Activated CD8-positive, alpha-beta memory T cell treated with anti-CD3 and anti-CD28 coated beads, Interleukin-2, amount 50 U/mL, for 24 hours (primary cell): ENCODE data around the gene PLCD1.
A peak's percentile ranks its signal among the peaks of the same experiment; 100 is the strongest.
"Not testable (repeated sequence)": the region's sequence is repeated elsewhere in the genome, so short reads cannot be mapped to it uniquely, and the experiment has no call there.

Experiments
- DNase-seq: peaks from one replicate; pipeline ENCODE4 v3.0.0-alpha.2; 2020; ENCODE audit errors: extremely low read depth

Gene PLCD1

GRCh38 chr3:38029400-38030125, at the start of gene PLCD1:
TSS of gene PLCD1 (minus strand) at chr3:38029642. CDS start at chr3:38029539, 103 bp downstream.
- no peak for DNase-seq

- not testable (repeated sequence) for DNase-seq
Observed at GRCh38 chr3:38077073-38077472, 47.6 kb upstream of the PLCD1 start.

DNA sequence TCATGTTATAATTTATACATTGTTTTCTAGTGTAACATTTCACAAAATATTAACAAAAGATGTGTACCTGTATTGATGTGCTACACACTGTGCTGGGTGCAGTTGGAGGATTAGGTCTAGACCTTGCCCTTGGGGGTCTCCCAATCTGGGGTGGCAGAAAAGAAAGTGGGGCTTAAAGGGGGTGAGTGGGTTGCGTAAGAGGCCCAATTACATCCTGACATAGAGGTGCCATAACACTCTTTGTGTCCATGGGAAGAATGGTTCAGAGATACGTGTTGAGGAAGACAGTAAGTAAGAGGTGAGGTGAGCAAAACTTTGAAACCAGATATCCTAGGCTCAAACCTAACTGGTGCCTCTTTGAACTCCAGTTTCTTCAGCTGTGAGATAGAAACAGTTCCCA, 40.6 kb upstream of the PLCD1 start:
- no peak for DNase-seq

DNA sequence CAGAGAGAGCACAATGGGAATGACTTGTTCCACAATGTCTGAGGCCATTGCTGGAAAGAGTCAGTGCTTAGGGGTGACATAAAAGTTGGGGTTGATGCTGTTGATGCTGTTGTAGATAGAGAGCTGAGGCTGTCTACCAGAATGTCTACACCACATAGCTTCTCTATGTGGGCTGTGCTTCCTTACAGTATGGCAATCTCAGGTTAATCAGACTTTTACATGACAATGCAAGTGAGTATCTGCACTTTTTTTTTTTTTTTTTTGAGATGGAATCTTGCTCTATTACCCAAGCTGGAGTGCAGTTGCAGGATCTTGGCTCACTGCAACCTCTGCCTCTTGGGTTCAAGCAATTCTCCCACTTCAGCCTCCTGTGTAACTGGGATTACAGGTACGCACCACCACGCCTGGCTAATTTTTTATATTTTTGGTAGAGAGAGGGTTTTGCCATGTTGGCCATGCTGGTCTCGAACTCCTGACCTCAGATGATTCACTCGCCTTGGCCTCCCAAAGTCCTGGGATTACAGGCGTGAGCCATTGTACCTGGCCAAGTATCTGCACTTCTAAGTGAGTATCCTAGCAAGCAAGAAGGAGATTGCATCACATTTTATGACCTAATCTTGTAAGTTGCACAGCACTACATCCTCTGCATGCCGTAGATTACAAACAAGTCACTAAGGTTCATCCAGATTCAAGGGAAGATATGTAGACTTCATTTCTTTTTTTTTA, 38.2 kb upstream of the PLCD1 start:
- no peak for DNase-seq

DNA sequence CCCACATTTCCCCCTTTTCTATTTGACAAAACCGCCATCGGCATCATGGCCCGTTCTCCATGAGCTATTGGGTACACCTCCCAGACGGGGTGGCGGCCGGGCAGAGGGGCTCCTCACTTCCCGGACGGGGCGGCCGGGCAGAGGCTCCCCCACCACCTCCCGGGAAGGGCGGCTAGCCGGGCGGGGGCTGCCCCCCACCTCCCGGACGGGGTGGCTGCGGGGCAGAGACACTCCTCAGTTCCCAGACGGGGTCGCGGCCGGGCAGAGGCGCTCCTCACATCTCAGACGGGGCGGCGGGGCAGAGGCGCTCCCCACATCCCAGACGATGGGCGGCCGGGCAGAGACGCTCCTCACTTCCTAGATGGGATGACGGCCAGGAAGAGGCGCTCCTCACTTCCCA, 35.0 kb upstream of the PLCD1 start:
- not testable (repeated sequence) for DNase-seq

GRCh38 chr3:38062809-38063208, 33.4 kb upstream of the PLCD1 start:
- DNase-seq, result no peak

- no peak for DNase-seq
Observed at GRCh38 chr3:38059591-38059990, 30.1 kb upstream of the PLCD1 start.

GRCh38 chr3:38059148-38059547, 29.7 kb upstream of the PLCD1 start:
- no peak for DNase-seq

GRCh38 chr3:38054499-38055001, 25.1 kb upstream of the PLCD1 start:
- no peak for DNase-seq

- not testable (repeated sequence) for DNase-seq
Observed at GRCh38 chr3:38053813-38054498, 24.5 kb upstream of the PLCD1 start.

- not testable (repeated sequence) for DNase-seq
Observed at GRCh38 chr3:38053286-38053685, 23.8 kb upstream of the PLCD1 start.

- no peak for DNase-seq
Observed at GRCh38 chr3:38051131-38051530, 21.7 kb upstream of the PLCD1 start.

GRCh38 chr3:38049358-38050126, 20.1 kb upstream of the PLCD1 start:
- no peak for DNase-seq

DNA sequence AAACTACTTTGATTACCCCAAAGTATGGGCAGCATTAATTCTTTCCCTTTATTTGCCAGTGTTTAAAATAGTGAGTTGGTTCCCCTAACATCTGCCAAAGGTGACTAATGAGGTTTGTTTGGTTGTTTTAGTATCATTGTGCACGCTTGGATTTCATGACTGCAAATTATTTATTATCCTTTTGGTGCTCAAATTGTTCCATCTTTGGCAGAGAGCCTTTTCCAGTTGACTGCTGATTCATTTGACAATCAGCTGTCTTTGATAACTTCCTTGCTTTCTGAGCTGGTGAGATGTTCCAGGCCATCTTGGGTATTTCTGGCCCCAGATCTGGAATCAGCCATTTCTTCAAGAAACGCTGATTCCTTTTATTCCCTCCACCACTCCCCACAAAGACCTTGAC, 18.5 kb upstream of the PLCD1 start:
- DNase-seq, result no peak

DNA sequence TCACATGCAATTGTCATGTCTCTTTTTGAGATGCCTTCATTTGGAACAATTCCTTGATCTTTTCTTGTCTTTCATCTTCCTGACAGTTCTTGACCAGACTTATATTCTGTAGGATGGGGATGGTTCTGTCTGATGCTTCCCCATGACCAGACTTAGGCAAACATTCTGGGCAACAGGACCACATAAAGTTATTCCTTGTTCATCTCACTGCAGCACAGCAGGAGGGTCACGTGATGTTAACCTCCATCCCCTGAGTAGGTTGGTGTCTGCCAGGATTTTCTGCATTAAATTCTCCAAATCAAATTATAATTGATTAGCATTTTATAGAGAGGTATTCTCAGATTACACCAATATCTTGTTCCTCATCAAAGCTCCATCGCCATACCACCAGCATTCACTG, 17.4 kb upstream of the PLCD1 start:
- DNase-seq, result no peak

DNA sequence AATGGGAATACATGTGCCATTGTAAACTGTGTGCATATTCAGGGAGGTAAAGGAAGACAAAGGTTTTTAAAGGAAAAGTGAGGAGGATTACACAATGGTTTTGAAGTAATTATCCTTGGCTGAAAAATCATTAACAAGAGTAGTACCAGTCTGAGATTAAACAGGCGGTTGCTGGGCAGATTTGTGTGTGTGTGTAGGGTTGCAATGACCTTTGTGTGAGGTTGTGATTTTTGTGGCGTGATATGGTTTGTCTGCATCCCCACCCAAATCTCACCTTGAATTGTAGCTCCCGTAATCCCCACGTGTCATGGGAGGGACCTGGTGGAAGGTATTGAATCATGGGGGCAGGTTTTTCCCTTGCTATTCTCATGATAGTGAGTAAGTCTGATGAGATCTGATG, 16.6 kb upstream of the PLCD1 start:
- no peak for DNase-seq

- no peak for DNase-seq
Observed at GRCh38 chr3:38043486-38043885, 14.0 kb upstream of the PLCD1 start.

DNA sequence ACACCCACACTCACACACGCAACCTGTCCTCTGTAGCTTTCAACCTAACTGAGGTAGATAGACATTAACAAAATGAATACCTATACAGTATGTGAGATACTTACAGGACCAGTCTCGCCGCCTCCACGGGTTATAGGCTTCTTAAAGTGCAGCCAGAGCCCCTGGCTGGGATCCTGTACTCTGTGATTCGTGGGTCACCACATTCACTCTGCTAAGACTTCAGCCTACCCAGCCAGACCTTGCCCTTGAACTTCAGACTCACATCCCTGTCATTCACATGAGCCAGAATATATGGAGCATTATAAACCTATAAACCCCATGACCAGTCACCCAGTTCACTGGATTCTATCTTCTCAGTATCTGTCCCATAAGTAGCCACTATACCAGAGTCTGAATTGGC, 11.0 kb upstream of the PLCD1 start:
- DNase-seq, result no peak

DNA sequence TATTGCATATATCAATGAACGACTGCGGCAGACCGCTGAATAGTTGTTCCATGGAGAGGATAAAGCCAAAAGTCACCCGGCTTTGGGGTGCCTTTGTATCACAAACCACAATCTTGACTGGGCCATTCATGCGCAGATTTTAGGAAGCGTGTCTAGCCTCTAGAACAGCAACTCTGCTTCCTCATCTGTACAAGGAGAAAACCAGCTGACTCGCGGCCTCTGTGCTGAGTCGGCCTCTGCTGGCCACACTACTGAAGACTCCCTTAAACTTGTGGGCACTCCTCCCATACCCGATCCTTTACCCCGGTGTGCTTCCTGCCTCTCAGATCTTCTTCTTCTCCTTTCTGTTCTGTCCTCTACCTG, 10.4 kb upstream of the PLCD1 start:
- DNase-seq, result no peak

DNA sequence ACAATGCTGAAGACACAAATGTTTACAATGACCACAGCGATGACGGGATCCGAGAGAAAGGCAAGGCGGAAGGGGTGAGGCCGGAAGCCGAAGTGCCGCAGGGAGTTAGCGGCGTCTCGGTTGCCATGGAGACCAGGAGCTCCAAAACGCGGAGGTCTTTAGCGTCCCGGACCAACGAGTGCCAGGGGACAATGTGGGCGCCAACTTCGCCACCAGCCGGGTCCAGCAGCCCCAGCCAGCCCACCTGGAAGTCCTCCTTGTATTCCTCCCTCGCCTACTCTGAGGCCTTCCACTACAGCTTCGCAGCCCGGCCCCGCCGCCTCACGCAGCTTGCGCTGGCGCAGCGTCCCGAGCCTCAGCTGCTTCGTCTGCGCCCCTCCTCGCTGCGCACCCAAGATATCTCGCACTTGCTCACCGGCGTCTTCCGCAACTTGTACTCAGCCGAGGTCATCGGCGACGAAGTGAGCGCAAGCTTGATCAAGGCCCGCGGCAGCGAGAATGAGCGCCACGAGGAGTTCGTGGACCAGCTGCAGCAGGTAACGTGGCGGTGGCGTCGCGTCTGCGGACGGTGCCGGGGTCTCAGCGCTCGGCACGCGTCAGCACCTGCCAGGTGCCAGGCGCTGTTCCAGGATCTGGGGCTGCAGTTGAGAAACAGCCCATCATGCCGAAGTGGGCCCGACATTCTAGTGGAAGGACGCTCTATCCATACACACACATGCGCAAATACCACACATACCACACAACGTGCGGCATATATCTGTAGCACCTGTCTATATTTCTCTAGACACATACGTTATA, 9.9 kb upstream of the PLCD1 start, which contains the start of gene DLEC1:
Gene DLEC1, plus strand, starts transcription at position 108 of the 798 bp plus-strand sequence. Its CDS starts 18 bp downstream, at position 126.
- DNase-seq, result peak; percentile 55

DNA sequence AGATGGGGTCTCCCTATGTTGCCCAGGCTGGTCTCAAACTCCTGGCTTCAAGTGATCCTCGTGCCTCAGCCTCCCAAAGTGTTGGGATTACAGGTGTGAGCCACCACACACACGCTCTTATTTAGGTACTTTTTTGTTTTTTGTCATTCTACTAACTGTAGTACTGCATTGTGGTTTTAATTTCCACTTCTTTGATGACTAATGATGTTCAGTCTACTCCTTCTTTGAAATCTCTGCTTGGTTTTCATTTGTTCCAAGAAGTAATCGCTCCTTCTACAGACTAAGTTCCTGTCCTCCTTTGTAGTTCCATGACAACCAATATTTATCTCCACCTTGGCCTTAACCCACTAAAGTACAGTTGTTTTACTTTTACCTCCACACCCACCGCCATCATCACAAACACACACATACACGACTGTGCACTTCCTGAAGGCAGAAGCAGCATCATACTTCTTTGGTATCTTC, 9.0 kb upstream of the PLCD1 start:
- DNase-seq, result no peak
